ENCODE measurements around the gene ULK2.

Gene ULK2

GRCh38 chr17:19747829-19748806, 119.6 kb downstream of the ULK2 start, which contains the start of gene ALDH3A1:
ALDH3A1 (minus strand) TSS chr17:19748298; CDS start chr17:19745129, 3,169 bp downstream.
- TF ChIP-seq, protein P1, sequence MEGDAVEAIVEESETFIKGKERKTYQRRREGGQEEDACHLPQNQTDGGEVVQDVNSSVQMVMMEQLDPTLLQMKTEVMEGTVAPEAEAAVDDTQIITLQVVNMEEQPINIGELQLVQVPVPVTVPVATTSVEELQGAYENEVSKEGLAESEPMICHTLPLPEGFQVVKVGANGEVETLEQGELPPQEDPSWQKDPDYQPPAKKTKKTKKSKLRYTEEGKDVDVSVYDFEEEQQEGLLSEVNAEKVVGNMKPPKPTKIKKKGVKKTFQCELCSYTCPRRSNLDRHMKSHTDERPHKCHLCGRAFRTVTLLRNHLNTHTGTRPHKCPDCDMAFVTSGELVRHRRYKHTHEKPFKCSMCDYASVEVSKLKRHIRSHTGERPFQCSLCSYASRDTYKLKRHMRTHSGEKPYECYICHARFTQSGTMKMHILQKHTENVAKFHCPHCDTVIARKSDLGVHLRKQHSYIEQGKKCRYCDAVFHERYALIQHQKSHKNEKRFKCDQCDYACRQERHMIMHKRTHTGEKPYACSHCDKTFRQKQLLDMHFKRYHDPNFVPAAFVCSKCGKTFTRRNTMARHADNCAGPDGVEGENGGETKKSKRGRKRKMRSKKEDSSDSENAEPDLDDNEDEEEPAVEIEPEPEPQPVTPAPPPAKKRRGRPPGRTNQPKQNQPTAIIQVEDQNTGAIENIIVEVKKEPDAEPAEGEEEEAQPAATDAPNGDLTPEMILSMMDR (IDR thresholded peaks at IDR 0.05; ENCODE audit: insufficient read depth, low read length, poor library complexity, severe bottlenecking), result no peak
- DNase-seq (ENCODE audit: extremely low read depth, insufficient read length), result no peak
- Histone ChIP-seq H3K4me3 (replicated peaks; ENCODE audit: low read depth, low read length) (no peak within 1 kb of the TSS), H3K36me3 (ENCODE audit: control insufficient read depth, insufficient read depth, low read length) (no peaks in the 10 kb centered on the region), H3K27me3 (replicated peaks; ENCODE audit: control insufficient read depth, insufficient read depth, low read length) (no peaks in the 10 kb centered on the region)

- TF ChIP-seq, protein P1 (IDR thresholded peaks at IDR 0.05; ENCODE audit: insufficient read depth, low read length, poor library complexity, severe bottlenecking), result no peak
- Histone ChIP-seq H3K27me3 (replicated peaks; ENCODE audit: control insufficient read depth, insufficient read depth, low read length) (no peaks in the 10 kb centered on the region), H3K4me3 (replicated peaks; ENCODE audit: low read depth, low read length) (no peak overlapping the region), H3K36me3 (ENCODE audit: control insufficient read depth, insufficient read depth, low read length) (no peaks in the 10 kb centered on the region)
- DNase-seq (ENCODE audit: extremely low read depth, insufficient read length), result no peak
Measured at GRCh38 chr17:19747159-19747719, 120.5 kb downstream of the ULK2 start.

DNA sequence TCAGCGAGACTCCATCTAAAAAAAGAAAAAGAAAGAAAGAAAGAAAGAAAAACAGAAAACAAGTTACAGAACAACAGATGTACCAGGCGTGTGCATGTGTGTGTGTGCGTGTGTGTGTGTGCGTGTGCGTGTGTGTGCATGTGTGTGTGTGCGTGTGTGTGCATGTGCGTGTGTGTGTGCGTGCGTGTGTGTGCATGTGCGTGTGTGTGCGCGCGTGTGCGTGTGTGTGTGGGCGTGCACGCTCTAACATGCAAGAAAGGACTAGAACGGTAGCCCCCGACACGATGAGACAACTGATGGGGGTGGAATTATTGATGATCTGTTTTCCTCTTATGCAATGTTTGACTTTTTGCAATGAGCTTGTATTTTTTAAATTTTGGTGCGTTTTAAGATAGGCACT, 121.2 kb downstream of the ULK2 start:
- no peaks in the 10 kb centered on the region for H3K36me3 ChIP-seq (ENCODE audit: control insufficient read depth, insufficient read depth, low read length)
- no peak overlapping the region for H3K4me3 ChIP-seq (replicated peaks; ENCODE audit: low read depth, low read length)
- no peak for DNase-seq (ENCODE audit: extremely low read depth, insufficient read length)
- TF ChIP-seq, protein P1 (IDR thresholded peaks at IDR 0.05; ENCODE audit: insufficient read depth, low read length, poor library complexity, severe bottlenecking), result no peak
- no peaks in the 10 kb centered on the region for H3K27me3 ChIP-seq (replicated peaks; ENCODE audit: control insufficient read depth, insufficient read depth, low read length)

- TF ChIP-seq, protein P1 (IDR thresholded peaks at IDR 0.05; ENCODE audit: insufficient read depth, low read length, poor library complexity, severe bottlenecking), result peak; percentile 97
- Histone ChIP-seq H3K27me3 (replicated peaks; ENCODE audit: control insufficient read depth, insufficient read depth, low read length) (no peaks in the 10 kb centered on the region), H3K4me3 (replicated peaks; ENCODE audit: low read depth, low read length) (peak overlapping the region; percentile 32), H3K36me3 (ENCODE audit: control insufficient read depth, insufficient read depth, low read length) (no peaks in the 10 kb centered on the region)
- DNase-seq (ENCODE audit: extremely low read depth, insufficient read length), result peak; percentile 84
Measured at GRCh38 chr17:19744922-19745757, 122.6 kb downstream of the ULK2 start.

DNA sequence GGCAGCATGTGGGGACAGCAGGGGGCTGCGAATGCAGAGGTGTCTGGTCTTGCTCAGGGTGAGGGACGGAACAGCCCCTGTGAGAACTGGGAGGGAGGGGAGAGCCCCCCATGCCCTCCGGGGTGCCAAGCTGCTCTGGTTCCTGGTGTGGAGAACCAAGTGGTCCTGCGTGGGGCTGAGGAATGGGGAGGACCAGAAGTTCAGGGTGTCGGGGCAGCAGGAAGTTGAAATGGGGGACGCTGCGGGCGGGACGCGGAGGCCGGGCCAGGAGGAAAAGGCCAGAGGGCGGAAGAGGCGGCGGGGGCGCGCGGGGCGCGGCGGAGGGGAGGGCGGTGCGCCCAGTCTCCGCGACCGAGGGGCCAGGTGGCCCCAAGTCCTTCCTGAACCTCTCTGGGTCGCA, 123.2 kb downstream of the ULK2 start:
- Histone ChIP-seq H3K27me3 (replicated peaks; ENCODE audit: control insufficient read depth, insufficient read depth, low read length) (no peaks in the 10 kb centered on the region), H3K36me3 (ENCODE audit: control insufficient read depth, insufficient read depth, low read length) (no peaks in the 10 kb centered on the region), H3K4me3 (replicated peaks; ENCODE audit: low read depth, low read length) (peak overlapping the region; percentile 16)
- TF ChIP-seq, protein P1 (IDR thresholded peaks at IDR 0.05; ENCODE audit: insufficient read depth, low read length, poor library complexity, severe bottlenecking), result no peak
- DNase-seq (ENCODE audit: extremely low read depth, insufficient read length), result no peak
